Ishikawa (cell line): Measurements from ENCODE around the gene RREB1.

Source experiments
- CEBPB ChIP-seq: IDR thresholded peaks from 2 replicates; pipeline ENCODE4 v1.6.1; 2012
- CREB1 ChIP-seq: IDR thresholded peaks from 2 replicates; pipeline ENCODE4 v1.6.1; 2012; ENCODE audit warnings: low read depth
- EP300 ChIP-seq: IDR thresholded peaks from 2 replicates; pipeline ENCODE4 v1.6.1; 2012; ENCODE audit warnings: borderline replicate concordance
- FOXM1 ChIP-seq: IDR thresholded peaks from 2 replicates; pipeline ENCODE4 v1.6.1; 2012; ENCODE audit warnings: low read depth, borderline replicate concordance
- NFIC ChIP-seq: IDR thresholded peaks from 2 replicates; pipeline ENCODE4 v1.6.1; 2012
- RAD21 ChIP-seq: IDR thresholded peaks from 2 replicates; pipeline ENCODE4 v1.6.1; 2012; ENCODE audit warnings: low read depth
- TAF1 ChIP-seq: IDR thresholded peaks from 2 replicates; pipeline ENCODE4 v1.6.1; 2012; ENCODE audit warnings: low read depth, mild to moderate bottlenecking
- TCF12 ChIP-seq: IDR thresholded peaks from 2 replicates; pipeline ENCODE4 v1.6.1; 2012; ENCODE audit warnings: low read depth
- TEAD4 ChIP-seq: IDR thresholded peaks from 2 replicates; pipeline ENCODE4 v1.6.1; 2012
- YY1 ChIP-seq: IDR thresholded peaks from 2 replicates; pipeline ENCODE4 v1.6.1; 2012; ENCODE audit warnings: low read depth
- TF ChIP-seq, protein P1 (sequence below): IDR thresholded peaks from 2 replicates; pipeline ENCODE4 v1.6.1; 2012; ENCODE audit warnings: low read depth, mild to moderate bottlenecking
- TF ChIP-seq, protein P2 (sequence below): IDR thresholded peaks from 2 replicates; pipeline ENCODE4 v1.6.1; 2012

DNA sequence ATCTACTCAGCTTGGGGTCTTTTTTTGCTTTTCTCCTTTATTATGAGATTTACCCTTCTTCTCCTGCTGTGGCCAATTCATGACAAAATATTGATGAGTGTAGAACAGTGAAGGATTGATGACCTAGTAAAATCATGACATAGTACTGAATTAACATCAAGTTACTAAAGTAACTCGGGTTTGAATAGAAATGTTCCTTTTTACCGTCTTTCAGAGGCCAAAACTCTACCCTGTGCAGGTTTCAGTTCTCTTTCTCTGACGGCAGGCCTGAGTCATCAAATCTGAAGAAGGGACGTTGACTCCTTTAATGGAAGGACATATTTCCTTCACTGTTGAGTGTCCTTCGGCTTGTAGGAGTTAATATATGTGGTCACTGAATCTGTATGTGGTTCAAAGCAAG lies 80.7 kb downstream of the RREB1 start:
- TF ChIP-seq, protein P1, sequence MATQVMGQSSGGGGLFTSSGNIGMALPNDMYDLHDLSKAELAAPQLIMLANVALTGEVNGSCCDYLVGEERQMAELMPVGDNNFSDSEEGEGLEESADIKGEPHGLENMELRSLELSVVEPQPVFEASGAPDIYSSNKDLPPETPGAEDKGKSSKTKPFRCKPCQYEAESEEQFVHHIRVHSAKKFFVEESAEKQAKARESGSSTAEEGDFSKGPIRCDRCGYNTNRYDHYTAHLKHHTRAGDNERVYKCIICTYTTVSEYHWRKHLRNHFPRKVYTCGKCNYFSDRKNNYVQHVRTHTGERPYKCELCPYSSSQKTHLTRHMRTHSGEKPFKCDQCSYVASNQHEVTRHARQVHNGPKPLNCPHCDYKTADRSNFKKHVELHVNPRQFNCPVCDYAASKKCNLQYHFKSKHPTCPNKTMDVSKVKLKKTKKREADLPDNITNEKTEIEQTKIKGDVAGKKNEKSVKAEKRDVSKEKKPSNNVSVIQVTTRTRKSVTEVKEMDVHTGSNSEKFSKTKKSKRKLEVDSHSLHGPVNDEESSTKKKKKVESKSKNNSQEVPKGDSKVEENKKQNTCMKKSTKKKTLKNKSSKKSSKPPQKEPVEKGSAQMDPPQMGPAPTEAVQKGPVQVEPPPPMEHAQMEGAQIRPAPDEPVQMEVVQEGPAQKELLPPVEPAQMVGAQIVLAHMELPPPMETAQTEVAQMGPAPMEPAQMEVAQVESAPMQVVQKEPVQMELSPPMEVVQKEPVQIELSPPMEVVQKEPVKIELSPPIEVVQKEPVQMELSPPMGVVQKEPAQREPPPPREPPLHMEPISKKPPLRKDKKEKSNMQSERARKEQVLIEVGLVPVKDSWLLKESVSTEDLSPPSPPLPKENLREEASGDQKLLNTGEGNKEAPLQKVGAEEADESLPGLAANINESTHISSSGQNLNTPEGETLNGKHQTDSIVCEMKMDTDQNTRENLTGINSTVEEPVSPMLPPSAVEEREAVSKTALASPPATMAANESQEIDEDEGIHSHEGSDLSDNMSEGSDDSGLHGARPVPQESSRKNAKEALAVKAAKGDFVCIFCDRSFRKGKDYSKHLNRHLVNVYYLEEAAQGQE = no peak
- no peak for TF ChIP-seq NFIC
- TF ChIP-seq EP300 = no peak
- no peak for TF ChIP-seq TEAD4
- no peak for TF ChIP-seq TAF1
- TF ChIP-seq FOXM1 = no peak
- TF ChIP-seq CEBPB = no peak
- no peak for TF ChIP-seq RAD21
- TF ChIP-seq CREB1 = no peak
- TF ChIP-seq, protein P2, sequence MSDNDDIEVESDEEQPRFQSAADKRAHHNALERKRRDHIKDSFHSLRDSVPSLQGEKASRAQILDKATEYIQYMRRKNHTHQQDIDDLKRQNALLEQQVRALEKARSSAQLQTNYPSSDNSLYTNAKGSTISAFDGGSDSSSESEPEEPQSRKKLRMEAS = no peak
- no peak for TF ChIP-seq TCF12
- TF ChIP-seq YY1 = no peak
